NK-92 treated with Interleukin-12 subunit alpha and Interleukin-12 subunit beta, amount 100 ng/mL, for 24 hours (cell line): ENCODE measurements around the gene BCKDK.
"Not testable (repeated sequence)": the region's sequence is repeated elsewhere in the genome, so short reads cannot be mapped to it uniquely, and the experiment has no call there.

Source experiments
- DNase-seq: peaks from one replicate; lab custom pipeline; 2025; lab: John Stamatoyannopoulos, UW

BCKDK gene

GRCh38 chr16:31142109-31143010 is 34.2 kb downstream of the BCKDK start:
- peak; percentile 98 for DNase-seq

GRCh38 chr16:31143011-31143693 is 35.0 kb downstream of the BCKDK start:
- DNase-seq: no peak

GRCh38 chr16:31143694-31144148 is 35.5 kb downstream of the BCKDK start:
- no peak for DNase-seq

GRCh38 chr16:31144418-31144817 is 36.2 kb downstream of the BCKDK start:
- not testable (repeated sequence) for DNase-seq

GRCh38 chr16:31145398-31145990 is 37.3 kb downstream of the BCKDK start:
- DNase-seq: no peak

- no peak for DNase-seq
Observed at GRCh38 chr16:31147574-31147973, 39.4 kb downstream of the BCKDK start.

GRCh38 chr16:31148281-31148728 is 40.1 kb downstream of the BCKDK start:
- no peak for DNase-seq

- DNase-seq: no peak
Observed at GRCh38 chr16:31148896-31149295, 40.7 kb downstream of the BCKDK start.

- DNase-seq: no peak
Observed at GRCh38 chr16:31149332-31149731, 41.1 kb downstream of the BCKDK start.

GRCh38 chr16:31149894-31150890 is 42.0 kb downstream of the BCKDK start, which contains the start of gene PRSS36:
Gene PRSS36 (minus strand): TSS chr16:31150066. CDS start chr16:31150035, 31 bp downstream.
- DNase-seq: no peak

- DNase-seq: not testable (repeated sequence)
Observed at GRCh38 chr16:31150976-31151375, 42.8 kb downstream of the BCKDK start.

- no peak for DNase-seq
Observed at GRCh38 chr16:31157136-31157535, 49.0 kb downstream of the BCKDK start.
